ENCODE measurements around the gene CECR2.

Gene CECR2

DNA sequence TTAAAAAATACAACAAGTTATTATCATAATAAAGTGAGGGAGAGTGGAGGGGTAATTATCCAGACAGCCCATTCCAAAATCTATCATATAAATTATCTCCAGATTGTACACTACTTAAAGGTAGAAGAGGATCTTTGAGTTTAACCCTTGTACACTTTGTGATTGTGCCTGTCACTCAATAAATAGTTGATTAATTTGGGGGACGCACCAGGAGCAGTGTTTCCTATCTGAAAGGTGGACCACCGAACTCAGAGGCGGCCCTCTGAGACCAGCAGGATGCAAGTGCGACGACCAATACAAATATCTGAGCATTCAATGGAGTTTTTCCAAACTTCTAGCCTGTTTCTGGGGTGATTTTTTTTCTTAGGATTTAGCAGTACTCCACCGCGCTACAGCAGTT is 1.1 kb upstream of the CECR2 start:
- DNase-seq (ENCODE audit: low spot score), result no peak

DNA sequence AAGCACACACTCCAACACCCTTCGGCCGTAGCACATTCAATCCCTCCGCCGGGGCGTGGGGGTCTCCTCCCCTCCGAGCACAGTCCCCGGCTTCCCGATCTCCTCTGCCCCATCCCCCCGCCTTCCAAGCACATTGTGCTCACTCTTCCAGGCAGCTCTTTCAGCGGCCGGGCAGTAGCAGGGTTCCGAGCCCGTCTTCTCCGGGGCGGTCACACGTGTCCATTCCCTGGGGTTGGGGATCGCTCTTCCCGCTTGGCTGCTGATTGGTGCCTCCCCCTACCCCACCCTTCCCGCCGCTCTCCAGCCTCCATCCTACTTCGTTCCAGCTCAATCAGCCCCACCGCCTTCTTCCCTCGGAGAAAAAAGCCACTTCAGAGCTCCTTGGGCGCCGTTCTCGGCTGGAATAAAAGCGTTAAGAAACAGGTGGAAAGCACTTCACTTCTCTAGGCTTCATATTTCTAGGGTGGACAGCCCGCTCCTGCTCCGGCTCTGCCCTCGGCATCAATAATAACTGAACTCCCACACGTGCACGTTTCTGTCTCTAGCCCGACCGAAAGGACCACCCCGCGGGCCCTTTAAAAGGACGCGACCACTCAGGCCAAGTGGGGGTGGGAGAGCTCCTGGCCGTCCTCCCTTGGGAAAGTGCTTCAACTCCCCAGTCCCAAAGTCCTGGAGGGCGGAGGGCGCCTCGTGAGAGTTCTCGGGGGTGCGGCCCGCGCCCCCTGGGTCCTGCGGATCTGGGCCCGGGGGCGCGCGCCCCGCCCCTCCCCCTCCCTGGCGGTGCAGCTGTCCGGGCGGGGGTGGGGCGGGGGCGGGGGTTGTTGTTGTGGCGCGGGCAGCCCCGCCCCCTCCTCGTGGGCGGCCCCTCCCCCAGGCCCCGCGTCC is 464 bp upstream of the CECR2 start:
- DNase-seq (ENCODE audit: low spot score), result peak; percentile 85

- DNase-seq (ENCODE audit: low spot score), result no peak
Observed at GRCh38 chr22:17370026-17370765, 936 bp downstream of the CECR2 start.

GRCh38 chr22:17370766-17371432 is 1.6 kb downstream of the CECR2 start:
- no peak for DNase-seq (ENCODE audit: low spot score)

GRCh38 chr22:17371448-17371847 is 2.2 kb downstream of the CECR2 start:
- DNase-seq (ENCODE audit: low spot score), result no peak

DNA sequence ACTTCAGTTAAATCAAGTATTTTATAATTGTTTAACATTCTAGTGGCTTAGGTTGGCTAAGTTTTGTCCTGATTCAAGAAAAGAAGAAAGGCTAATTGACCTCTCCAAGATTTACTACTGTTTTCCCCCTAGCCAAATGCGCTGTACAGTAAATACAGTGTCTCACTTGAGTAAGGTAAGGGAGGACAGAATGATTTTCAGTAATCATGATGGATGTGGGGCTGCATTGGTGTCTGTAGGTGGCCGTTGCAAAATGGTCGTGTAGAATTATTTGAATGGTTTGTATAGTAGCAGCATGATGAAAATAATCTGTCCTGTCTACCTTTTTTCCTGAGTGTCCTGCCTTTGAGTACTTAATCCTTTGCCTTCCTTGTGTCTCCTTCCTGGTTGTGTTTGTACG is 4.6 kb downstream of the CECR2 start:
- DNase-seq (ENCODE audit: low spot score), result no peak

GRCh38 chr22:17375914-17376614 is 6.8 kb downstream of the CECR2 start:
- no peak for DNase-seq (ENCODE audit: low spot score)

GRCh38 chr22:17376950-17377349 is 7.7 kb downstream of the CECR2 start:
- DNase-seq (ENCODE audit: low spot score), result no peak

DNA sequence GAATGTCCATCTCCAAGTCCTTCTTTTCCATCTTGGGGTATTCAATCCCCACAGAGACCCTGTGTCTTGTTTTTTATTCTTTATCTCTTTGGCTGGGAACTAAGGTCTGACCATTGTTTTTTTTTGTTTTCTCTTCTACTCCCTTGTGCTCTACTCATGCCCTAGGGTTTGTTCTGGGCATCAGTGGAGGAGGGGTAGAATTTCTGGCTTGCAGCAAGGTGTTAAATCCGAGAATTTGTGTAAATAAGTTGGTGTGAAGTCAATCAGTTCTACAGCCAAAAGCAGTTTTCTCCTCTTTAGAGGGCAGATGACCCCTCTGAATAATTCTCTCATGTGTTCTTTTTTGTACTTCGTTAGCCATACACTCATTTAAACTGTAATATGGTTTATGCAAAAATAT is 10.7 kb downstream of the CECR2 start:
- no peak for DNase-seq (ENCODE audit: low spot score)

DNA sequence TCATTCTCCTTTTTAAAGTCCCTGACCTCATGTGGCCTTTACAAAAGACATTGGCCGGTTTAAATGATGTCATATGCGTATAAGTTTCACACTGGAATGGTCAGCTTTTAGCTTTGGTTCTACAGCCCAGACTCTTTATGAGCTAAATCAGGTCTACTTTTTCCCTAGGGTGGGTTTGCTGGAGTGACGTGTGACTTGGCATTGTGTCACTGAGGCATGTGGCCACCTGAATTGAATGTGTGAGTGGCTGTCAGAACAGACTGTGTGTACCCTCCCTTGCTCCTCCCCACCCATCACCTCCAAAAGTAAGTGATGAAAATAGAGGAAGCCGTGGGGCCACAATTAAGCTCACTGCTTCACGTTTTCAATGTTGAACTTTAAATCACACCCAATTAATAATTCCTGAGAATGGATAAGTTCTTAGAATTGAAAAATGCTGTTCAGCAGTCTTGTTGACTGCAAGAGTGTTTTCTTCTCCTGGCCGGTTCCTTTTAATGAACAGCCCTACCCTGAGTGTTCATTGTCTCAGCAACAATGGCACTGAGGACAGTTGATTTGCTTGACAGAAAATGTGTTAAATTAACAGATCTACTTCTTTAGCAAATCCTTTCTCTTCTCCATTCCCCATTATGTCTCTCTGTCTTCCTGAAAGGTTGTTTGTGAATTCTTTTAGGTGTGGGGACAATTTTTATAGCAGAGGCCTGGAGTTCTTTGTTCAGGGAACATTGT is 11.3 kb downstream of the CECR2 start:
- DNase-seq (ENCODE audit: low spot score), result no peak

DNA sequence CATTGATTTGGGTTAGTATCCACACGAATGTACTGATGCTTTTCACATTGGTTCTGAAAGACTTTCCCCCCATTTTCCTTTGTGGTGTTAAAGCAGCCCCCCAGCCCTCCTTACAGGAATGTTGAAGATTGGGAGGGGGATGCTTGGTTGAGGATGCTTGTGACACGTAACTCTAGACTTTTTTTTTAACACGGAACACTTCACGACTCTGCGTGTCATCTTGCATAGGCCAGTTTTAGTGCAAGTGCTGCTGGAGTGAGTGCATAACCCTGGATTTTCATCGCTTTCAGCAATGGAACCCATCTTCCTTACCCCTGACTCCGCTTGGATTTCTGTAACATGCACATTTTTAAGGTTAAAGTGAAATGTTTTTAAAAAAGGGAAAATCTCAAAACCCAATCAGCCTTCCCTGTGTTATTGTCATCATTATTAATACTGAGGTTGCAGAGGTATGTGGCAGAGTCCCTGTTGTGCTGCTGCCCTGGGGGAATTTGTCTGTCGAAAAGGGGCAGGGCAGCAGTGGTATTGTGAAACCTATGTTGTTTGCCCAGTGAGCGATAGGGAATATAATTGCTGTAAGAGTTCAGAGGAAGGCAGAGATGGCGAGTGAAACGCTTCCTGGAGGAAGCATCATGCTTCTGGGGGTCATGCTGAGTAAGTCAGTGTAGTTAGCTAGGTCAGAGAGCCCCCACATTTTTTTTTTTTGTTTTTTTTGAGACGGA is 12.1 kb downstream of the CECR2 start:
- DNase-seq (ENCODE audit: low spot score), result no peak

- DNase-seq (ENCODE audit: low spot score), result no peak
Observed at GRCh38 chr22:17384612-17385330, 15.5 kb downstream of the CECR2 start.

- peak; percentile 25 for DNase-seq (ENCODE audit: low spot score)
Observed at GRCh38 chr22:17387356-17387755, 18.1 kb downstream of the CECR2 start.

- no peak for DNase-seq (ENCODE audit: low spot score)
Observed at GRCh38 chr22:17388235-17388634, 19.0 kb downstream of the CECR2 start.

GRCh38 chr22:17390087-17390486 is 20.8 kb downstream of the CECR2 start:
- DNase-seq (ENCODE audit: low spot score), result no peak

DNA sequence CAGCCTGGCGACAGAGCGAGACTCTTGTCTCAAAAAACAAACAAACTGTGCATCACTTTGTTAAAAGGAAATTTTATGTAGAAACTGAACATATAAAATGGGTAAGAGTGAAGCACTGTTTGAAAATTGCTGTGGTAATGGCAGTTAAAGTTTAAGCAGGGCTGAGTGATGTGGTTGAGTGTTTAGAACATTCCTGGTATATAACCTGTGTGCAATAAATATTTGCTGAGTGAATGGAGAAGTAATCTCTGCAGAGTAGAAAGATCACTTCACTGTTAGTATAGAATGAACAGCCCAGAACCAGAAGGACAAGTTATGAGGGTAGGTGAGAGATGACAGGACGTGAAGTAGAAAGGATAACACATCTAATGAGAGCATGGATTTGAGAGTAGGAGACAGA is 27.3 kb downstream of the CECR2 start:
- no peak for DNase-seq (ENCODE audit: low spot score)

DNA sequence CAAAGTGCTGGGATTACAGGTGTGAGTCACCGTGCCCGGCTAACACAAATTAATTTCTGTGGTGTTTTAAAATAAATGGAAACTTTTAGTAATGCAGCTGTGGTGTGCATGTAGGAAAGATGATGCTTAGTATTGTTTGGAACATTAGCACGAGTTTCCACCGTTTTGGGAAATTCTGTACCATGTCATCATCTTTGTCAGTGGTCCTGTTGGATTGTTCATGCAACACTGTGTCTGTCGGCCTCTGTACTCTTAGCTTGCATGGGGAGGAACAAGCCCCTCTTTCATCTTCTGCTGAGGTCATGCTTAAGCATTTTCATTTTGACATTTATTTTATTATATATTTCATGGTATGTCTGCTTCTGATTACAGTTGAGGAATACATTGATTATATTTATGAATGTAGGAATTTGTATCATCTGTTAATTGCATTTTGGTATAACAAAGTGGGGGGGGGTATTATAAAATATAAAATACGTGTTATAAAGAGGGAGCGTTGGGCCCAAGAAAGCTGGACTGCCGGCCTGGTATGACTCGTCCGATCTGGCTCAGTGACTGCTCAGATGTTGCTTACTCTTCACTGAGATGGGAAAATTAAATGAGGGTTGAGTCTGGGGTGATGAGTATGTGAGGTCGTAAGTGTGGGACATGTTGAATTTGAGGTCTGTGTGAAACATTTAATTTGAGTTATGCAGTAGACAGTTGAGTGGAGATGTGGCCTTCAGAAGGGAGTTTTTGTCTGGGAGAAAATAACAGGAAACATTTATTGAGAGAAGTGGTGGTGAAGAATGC is 28.7 kb downstream of the CECR2 start:
- no peak for DNase-seq (ENCODE audit: low spot score)

- DNase-seq (ENCODE audit: low spot score), result no peak
Observed at GRCh38 chr22:17400305-17400704, 31.0 kb downstream of the CECR2 start.

GRCh38 chr22:17401728-17402127 is 32.5 kb downstream of the CECR2 start:
- no peak for DNase-seq (ENCODE audit: low spot score)

Measured in SK-N-DZ (cell line).